HL-60 (cell line): Measurements from ENCODE around the gene OVCH2.

Experiments
- DNase-seq, 2 experiments: peaks; one replicate each; pipeline ENCODE4 v3.0.0-alpha.2; 2010 to 2020; ENCODE audit warnings: low read depth in 1 of 2, low spot score in 1 of 2
- H3K27ac ChIP-seq: fragments of 250-450 bp; sonication (Bioruptor Pico); replicated peaks from 2 replicates; pipeline ENCODE4 v1.5.1; 2020; ENCODE audit warnings: mild to moderate bottlenecking, moderate library complexity
- H3K27me3 ChIP-seq: fragments of 250-450 bp; sonication (Bioruptor Pico); 2 replicates; pipeline ENCODE4 v1.5.1; 2021; ENCODE audit warnings: mild to moderate bottlenecking, moderate library complexity; ENCODE audit not compliant: insufficient read depth, poor library complexity, severe bottlenecking
- H3K4me3 ChIP-seq: replicated peaks from 2 replicates; pipeline ENCODE4 v1.5.1; 2011; ENCODE audit warnings: mild to moderate bottlenecking, control low read depth, low read length; ENCODE audit not compliant: insufficient read depth
- CTCF ChIP-seq: IDR thresholded peaks from one replicate; pipeline ENCODE4 v1.5.1; 2011; ENCODE audit warnings: low read length, control low read depth, inconsistent platforms; ENCODE audit not compliant: insufficient read depth
- GABPA ChIP-seq: IDR thresholded peaks from 2 replicates; pipeline ENCODE4 v1.6.1; 2012; ENCODE audit warnings: low read depth
- POLR2AphosphoS5 ChIP-seq: IDR thresholded peaks from 2 replicates; pipeline ENCODE4 v1.6.1; 2012; ENCODE audit warnings: low read depth
- REST ChIP-seq: IDR thresholded peaks from 2 replicates; pipeline ENCODE4 v1.6.1; 2012; ENCODE audit warnings: low read depth; ENCODE audit not compliant: insufficient replicate concordance
- SPI1 ChIP-seq: IDR thresholded peaks from 2 replicates; pipeline ENCODE4 v1.6.1; 2012; ENCODE audit warnings: low read depth, mild to moderate bottlenecking, borderline replicate concordance

The OVCH2 gene

GRCh38 chr11:7654195-7654705, 52.0 kb downstream of the OVCH2 start:
- no peak for TF ChIP-seq CTCF
- Histone ChIP-seq H3K27ac (no peak overlapping the region), H3K4me3 (no peak overlapping the region), H3K27me3 (no peaks in the 10 kb centered on the region)
- no peak for DNase-seq

- TF ChIP-seq POLR2AphosphoS5 (no peak), GABPA (no peak), SPI1 (no peak), REST (no peak), CTCF (no peak)
- peak in 1 of 2 experiments; percentile 19 for DNase-seq
- Histone ChIP-seq H3K27me3 (no peaks in the 10 kb centered on the region), H3K4me3 (no peak overlapping the region), H3K27ac (no peak overlapping the region)
Measured at GRCh38 chr11:7651700-7652099, 54.6 kb downstream of the OVCH2 start.

GRCh38 chr11:7651140-7651551, 55.1 kb downstream of the OVCH2 start:
- peak; percentile 27 to 72 for DNase-seq
- Histone ChIP-seq H3K27me3 (no peaks in the 10 kb centered on the region), H3K27ac (no peak overlapping the region), H3K4me3 (no peak overlapping the region)
- TF ChIP-seq SPI1 (peak; percentile 98), CTCF (no peak), POLR2AphosphoS5 (peak; percentile 48; the same call in 1 of the 2 replicates)

GRCh38 chr11:7648264-7648663, 58.0 kb downstream of the OVCH2 start:
- TF ChIP-seq CTCF, result no peak
- TF ChIP-seq POLR2AphosphoS5, result no peak
- TF ChIP-seq SPI1, result no peak
- no peak for TF ChIP-seq REST

More at GRCh38 chr11:7648264-7648663, 58.0 kb downstream of the OVCH2 start:
- no peak for DNase-seq
- Histone ChIP-seq H3K27me3 (no peaks in the 10 kb centered on the region), H3K4me3 (no peak overlapping the region), H3K27ac (no peak overlapping the region)
